Breast epithelium (tissue), 3 donors: ENCODE data around the gene SLC7A5.
"Not testable (repeated sequence)": the region's sequence is repeated elsewhere in the genome, so short reads cannot be mapped to it uniquely, and the experiment has no call there.

ENCODE experiments used
- POLR2AphosphoS5 ChIP-seq, 3 donors: sonication (generic); formaldehyde crosslinking; IDR thresholded peaks; one replicate each; pipeline ENCODE4 v1.6.1; 2017; ENCODE audit warnings: antibody characterized with exemption in 3 of 3
- TF ChIP-seq, protein P1 (sequence below), 3 donors: fragments of 450-650 bp; IDR thresholded peaks; one replicate each; pipeline ENCODE4 v1.5.1; 2016 to 2017; ENCODE audit warnings: antibody characterized with exemption in 3 of 3, mild to moderate bottlenecking in 3 of 3, moderate library complexity in 3 of 3

DNA sequence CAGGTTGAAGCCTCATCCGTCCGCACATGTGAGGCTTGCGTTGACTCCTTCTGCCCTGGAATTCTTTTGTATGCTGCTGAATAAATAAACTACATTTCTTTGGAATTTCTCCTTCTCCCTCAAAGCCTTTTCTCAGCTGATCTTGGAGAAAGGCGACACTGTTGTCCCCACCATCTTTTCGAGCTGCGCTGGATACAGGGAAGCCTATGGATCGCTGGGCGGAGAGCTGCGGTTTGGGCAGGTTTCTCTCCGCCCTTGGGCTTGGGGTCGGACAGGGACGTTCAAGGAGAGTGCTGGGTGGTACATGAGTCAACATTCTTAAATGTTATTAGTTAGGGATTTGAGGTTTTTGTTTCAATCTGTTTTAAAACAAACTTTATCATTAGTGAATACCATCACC lies 31.2 kb upstream of the SLC7A5 start:
- TF ChIP-seq, protein P1, sequence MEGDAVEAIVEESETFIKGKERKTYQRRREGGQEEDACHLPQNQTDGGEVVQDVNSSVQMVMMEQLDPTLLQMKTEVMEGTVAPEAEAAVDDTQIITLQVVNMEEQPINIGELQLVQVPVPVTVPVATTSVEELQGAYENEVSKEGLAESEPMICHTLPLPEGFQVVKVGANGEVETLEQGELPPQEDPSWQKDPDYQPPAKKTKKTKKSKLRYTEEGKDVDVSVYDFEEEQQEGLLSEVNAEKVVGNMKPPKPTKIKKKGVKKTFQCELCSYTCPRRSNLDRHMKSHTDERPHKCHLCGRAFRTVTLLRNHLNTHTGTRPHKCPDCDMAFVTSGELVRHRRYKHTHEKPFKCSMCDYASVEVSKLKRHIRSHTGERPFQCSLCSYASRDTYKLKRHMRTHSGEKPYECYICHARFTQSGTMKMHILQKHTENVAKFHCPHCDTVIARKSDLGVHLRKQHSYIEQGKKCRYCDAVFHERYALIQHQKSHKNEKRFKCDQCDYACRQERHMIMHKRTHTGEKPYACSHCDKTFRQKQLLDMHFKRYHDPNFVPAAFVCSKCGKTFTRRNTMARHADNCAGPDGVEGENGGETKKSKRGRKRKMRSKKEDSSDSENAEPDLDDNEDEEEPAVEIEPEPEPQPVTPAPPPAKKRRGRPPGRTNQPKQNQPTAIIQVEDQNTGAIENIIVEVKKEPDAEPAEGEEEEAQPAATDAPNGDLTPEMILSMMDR (IDR thresholded peaks at IDR 0.05) = not testable (repeated sequence)
- not testable (repeated sequence) for TF ChIP-seq POLR2AphosphoS5 (IDR thresholded peaks at IDR 0.05)
